GM20000 (cell line): ENCODE results near the gene INSIG1.

ENCODE experiments used
- DNase-seq: peaks from one replicate; pipeline ENCODE4 v3.0.0; 2012; ENCODE audit warnings: low spot score
- TF ChIP-seq, protein P1 (sequence below): IDR thresholded peaks from 2 replicates; pipeline ENCODE4 v1.5.1; 2012; ENCODE audit warnings: mild to moderate bottlenecking, control low read depth; ENCODE audit errors: extremely low read depth, missing control alignments

Gene INSIG1

DNA sequence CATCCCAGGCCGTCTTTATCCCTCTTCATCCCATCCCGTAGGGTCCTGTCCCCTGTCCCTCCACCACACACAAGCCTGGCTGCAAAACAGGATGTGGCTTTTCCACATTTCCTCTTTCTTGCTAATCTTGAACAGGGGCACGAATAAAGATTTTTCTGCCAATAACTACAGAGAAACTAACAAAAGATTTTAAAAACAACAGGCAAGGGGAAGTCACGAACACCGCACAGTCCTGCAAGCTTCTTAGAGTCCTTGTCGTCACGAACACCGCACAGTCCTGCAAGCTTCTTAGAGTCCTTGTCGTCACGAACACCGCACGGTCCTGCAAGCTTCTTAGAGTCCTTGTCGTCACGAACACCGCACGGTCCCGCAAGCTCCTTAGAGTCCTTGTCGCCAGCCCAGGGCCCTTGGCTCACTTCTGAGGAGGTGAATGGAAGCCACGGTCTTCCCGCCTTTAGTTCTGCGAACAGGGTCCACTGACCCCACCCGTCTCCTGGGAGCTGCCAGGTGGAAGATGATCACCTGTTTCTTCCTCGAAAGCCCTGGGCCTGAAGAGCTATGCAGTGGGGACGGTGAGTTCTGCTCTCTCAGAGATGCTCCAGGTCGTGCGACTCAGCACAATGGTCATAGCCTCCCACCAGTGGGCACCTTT is 10.3 kb upstream of the INSIG1 start:
- no peak for DNase-seq
- TF ChIP-seq, protein P1, sequence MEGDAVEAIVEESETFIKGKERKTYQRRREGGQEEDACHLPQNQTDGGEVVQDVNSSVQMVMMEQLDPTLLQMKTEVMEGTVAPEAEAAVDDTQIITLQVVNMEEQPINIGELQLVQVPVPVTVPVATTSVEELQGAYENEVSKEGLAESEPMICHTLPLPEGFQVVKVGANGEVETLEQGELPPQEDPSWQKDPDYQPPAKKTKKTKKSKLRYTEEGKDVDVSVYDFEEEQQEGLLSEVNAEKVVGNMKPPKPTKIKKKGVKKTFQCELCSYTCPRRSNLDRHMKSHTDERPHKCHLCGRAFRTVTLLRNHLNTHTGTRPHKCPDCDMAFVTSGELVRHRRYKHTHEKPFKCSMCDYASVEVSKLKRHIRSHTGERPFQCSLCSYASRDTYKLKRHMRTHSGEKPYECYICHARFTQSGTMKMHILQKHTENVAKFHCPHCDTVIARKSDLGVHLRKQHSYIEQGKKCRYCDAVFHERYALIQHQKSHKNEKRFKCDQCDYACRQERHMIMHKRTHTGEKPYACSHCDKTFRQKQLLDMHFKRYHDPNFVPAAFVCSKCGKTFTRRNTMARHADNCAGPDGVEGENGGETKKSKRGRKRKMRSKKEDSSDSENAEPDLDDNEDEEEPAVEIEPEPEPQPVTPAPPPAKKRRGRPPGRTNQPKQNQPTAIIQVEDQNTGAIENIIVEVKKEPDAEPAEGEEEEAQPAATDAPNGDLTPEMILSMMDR = no peak

DNA sequence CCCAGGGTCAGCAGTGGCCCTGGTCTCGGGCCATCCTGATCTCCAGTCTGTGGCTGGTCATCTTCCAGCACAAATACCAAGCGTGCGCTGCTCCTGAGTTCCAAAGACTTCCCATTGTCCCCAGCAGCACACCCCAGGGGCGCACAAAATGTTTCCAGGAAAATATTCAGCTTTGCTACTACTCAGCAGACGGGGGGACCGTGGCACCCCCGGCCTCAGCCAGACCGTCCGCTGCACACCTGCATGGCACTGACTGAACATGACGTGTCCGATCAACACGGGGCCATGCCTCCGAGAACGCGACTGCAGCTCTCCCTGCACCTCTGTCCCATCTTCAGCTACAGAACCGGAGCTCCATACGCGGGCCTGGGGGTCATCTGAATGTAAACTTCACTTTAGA is 9.6 kb upstream of the INSIG1 start:
- TF ChIP-seq, protein P1 = no peak
- no peak for DNase-seq

DNA sequence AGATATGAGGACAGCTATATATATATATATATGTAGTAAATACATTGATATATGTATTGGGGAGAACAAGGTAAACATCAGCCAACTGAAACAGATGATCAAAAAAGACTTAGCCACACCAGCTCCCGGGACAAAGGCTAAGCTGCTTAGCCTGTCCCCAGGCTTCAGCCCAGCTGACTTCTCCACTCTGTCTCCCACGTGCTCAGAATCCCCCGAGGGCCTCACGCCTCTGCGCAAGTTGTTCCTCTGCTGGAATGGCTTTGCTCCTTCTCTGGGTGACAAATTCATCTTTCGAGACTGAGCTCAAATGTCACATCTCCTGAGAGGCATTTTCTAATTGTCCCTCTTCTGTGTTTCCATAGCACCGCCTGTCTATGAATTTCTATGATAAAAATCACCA is 8.6 kb upstream of the INSIG1 start:
- no peak for DNase-seq
- TF ChIP-seq, protein P1 = no peak

DNA sequence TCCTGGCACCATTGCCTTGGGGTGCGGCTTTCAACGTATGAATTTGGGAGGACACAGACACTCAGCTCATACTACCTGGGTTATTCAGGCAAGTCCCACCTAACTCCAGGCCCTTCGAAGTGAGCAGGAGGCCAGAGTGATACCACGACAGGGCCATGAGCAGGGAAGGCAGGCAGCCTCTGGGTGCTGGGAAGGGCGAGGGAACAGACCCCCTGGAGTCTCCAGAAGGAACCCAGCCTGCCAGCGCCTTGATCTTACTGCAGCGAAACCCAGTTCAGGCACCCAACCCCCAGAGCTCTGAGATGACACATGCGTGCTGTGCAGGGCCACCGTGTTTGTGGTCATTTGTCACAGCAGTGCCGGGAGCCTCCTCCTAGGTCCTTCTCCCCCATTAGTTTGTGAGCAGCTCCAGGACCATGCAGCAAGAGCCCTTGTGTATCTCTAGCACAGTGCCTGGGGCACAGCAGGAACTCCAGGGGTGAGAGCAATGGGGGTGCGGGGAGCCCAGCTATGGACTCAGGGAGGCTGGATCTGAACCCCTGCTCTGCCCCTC is 7.7 kb upstream of the INSIG1 start:
- TF ChIP-seq, protein P1 = no peak
- no peak for DNase-seq

- TF ChIP-seq, protein P1 = no peak
- no peak for DNase-seq
Measured at GRCh38 chr7:155291045-155291530, 6.6 kb upstream of the INSIG1 start.

DNA sequence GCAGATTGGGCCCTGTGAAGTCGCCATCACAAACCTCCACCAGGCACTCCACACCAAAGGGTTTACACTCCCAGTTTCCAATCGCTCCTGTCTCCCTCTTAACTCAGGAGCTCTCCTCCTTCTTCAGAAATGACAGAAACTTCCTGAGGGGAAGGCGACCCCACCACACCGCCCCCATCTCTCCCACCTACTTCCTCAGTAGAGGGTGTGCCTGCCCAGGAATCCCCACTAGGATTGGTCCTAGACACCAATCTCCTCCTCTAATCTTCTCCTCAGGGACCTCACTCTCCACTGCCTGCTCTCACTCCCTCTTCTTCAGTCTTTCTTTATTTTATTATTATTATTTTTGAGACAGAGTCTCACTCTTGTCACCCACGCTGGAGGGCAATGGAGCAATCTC is 5.9 kb upstream of the INSIG1 start:
- no peak for DNase-seq
- TF ChIP-seq, protein P1 = no peak

GRCh38 chr7:155292680-155293226 is 4.9 kb upstream of the INSIG1 start:
- TF ChIP-seq, protein P1 = no peak
- DNase-seq = no peak
